ENCODE measurements around the gene NT5M.

The NT5M gene

DNA sequence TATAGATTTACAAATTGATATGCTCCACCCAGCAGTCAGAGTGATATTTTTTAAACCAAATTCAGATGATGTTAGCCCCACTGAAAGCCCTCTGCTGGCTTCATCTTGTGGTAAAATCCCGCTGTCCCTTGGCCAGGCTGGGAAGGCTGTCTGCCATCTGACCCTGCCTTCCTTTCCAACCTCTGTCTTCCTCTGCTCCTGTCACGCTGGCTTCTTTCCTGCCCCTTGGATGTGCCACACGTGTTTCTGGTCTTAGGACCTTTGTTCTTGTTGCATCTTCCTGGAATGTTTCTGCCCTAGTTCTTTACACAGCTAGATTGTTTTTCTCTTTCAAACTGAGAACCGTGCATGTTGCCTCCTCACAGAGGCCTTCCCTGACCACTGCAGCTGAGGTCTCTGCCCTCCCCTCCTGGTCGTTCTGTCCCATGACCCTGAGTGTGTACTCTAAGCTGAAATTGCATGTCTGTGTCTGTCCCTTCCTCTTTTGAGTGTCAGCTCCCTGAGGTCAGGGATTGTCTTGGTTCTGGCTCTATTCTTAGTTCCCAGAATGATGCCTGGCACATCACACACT, 11.4 kb downstream of the NT5M start:
- Histone ChIP-seq H3F3A (ENCODE audit: control insufficient read depth, insufficient read depth) (no peaks in the 10 kb centered on the region), H3K4me2 (ENCODE audit: low read length) (no peak overlapping the region)
- no peak for TF ChIP-seq CTCF (IDR thresholded peaks at IDR 0.05; ENCODE audit: low read depth, low read length, poor library complexity, severe bottlenecking)
- TF ChIP-seq EZH2phosphoT487 (IDR thresholded peaks at IDR 0.05; ENCODE audit: borderline replicate concordance, low read length), result no peak

GRCh38 chr17:17315142-17315821, 12.1 kb downstream of the NT5M start:
- H3K4me2 ChIP-seq (ENCODE audit: low read length), result no peak overlapping the region
- H3K4me1 ChIP-seq (ENCODE audit: control insufficient read depth, low read length), result no peaks in the 10 kb centered on the region
- H3K79me2 ChIP-seq (ENCODE audit: control insufficient read depth, low read length), result no peaks in the 10 kb centered on the region
- H3K36me3 ChIP-seq (ENCODE audit: control insufficient read depth, low read length), result peaks cover 11% of the 10 kb centered on the region; the same call in 1 of the 2 replicates
- no peaks in the 10 kb centered on the region for H3F3A ChIP-seq (ENCODE audit: control insufficient read depth, insufficient read depth)
- H3K9me3 ChIP-seq (ENCODE audit: control insufficient read depth, insufficient read depth, low read length), result no peaks in the 10 kb centered on the region
- no peak overlapping the region for H3K27ac ChIP-seq (ENCODE audit: low read depth, low read length)
- H4K20me1 ChIP-seq (ENCODE audit: control insufficient read depth, insufficient read depth, low read depth, low read length), result no peaks in the 10 kb centered on the region
- TF ChIP-seq CTCF (IDR thresholded peaks at IDR 0.05; ENCODE audit: low read depth, low read length, poor library complexity, severe bottlenecking), result no peak
- no peak for TF ChIP-seq EZH2phosphoT487 (IDR thresholded peaks at IDR 0.05; ENCODE audit: borderline replicate concordance, low read length)
- no peaks in the 10 kb centered on the region for H3K9me2 ChIP-seq (replicated peaks; ENCODE audit: control insufficient read depth, low read length)
- H3K4me3 ChIP-seq (ENCODE audit: low read length), result no peak overlapping the region
- H3K27me3 ChIP-seq (ENCODE audit: control insufficient read depth, low read length), result no peaks in the 10 kb centered on the region

More for the DNA sequence above, 11.4 kb downstream of the NT5M start:
- H3K9me2 ChIP-seq (replicated peaks; ENCODE audit: control insufficient read depth, low read length), result no peaks in the 10 kb centered on the region
- no peaks in the 10 kb centered on the region for H3K79me2 ChIP-seq (ENCODE audit: control insufficient read depth, low read length)
- H4K20me1 ChIP-seq (ENCODE audit: control insufficient read depth, insufficient read depth, low read depth, low read length), result no peaks in the 10 kb centered on the region
- no peaks in the 10 kb centered on the region for H3K27me3 ChIP-seq (ENCODE audit: control insufficient read depth, low read length)
- H3K36me3 ChIP-seq (ENCODE audit: control insufficient read depth, low read length), result peaks cover 13% of the 10 kb centered on the region; the same call in 1 of the 2 replicates
- H3K27ac ChIP-seq (ENCODE audit: low read depth, low read length), result no peak overlapping the region
- H3K4me3 ChIP-seq (ENCODE audit: low read length), result no peak overlapping the region
- no peaks in the 10 kb centered on the region for H3K4me1 ChIP-seq (ENCODE audit: control insufficient read depth, low read length)
- no peaks in the 10 kb centered on the region for H3K9me3 ChIP-seq (ENCODE audit: control insufficient read depth, insufficient read depth, low read length)

GRCh38 chr17:17320188-17320910, 17.2 kb downstream of the NT5M start:
- no peaks in the 10 kb centered on the region for H3K36me3 ChIP-seq (ENCODE audit: control insufficient read depth, low read length)
- no peaks in the 10 kb centered on the region for H3K27me3 ChIP-seq (ENCODE audit: control insufficient read depth, low read length)
- no peaks in the 10 kb centered on the region for H3K9me2 ChIP-seq (replicated peaks; ENCODE audit: control insufficient read depth, low read length)
- H3K79me2 ChIP-seq (ENCODE audit: control insufficient read depth, low read length), result no peaks in the 10 kb centered on the region
- H3K9me3 ChIP-seq (ENCODE audit: control insufficient read depth, insufficient read depth, low read length), result no peaks in the 10 kb centered on the region
- H4K20me1 ChIP-seq (ENCODE audit: control insufficient read depth, insufficient read depth, low read depth, low read length), result no peaks in the 10 kb centered on the region; the same call in 1 of the 2 replicates
- H3K4me2 ChIP-seq (ENCODE audit: low read length), result no peak overlapping the region
- H3F3A ChIP-seq (ENCODE audit: control insufficient read depth, insufficient read depth), result no peaks in the 10 kb centered on the region
- no peak overlapping the region for H3K27ac ChIP-seq (ENCODE audit: low read depth, low read length)
- no peak overlapping the region for H3K4me3 ChIP-seq (ENCODE audit: low read length)
- TF ChIP-seq EZH2phosphoT487 (IDR thresholded peaks at IDR 0.05; ENCODE audit: borderline replicate concordance, low read length) (no peak), CTCF (IDR thresholded peaks at IDR 0.05; ENCODE audit: low read depth, low read length, poor library complexity, severe bottlenecking) (no peak)
- H3K4me1 ChIP-seq (ENCODE audit: control insufficient read depth, low read length), result no peaks in the 10 kb centered on the region

Measured in DOHH2 (cell line).